ENCODE measurements around the gene RBBP8. TPM values are rescaled to one million over a fixed set of nuclear protein-coding genes. Genes with fewer than 3 reads are reported as not detected.

The RBBP8 gene
- total and polyA plus RNA-seq, 2 donors (not counting 3 experiments of a cell fraction or from before 2014, with no cell fraction given) = 3.0 to 13.5 TPM

DNA sequence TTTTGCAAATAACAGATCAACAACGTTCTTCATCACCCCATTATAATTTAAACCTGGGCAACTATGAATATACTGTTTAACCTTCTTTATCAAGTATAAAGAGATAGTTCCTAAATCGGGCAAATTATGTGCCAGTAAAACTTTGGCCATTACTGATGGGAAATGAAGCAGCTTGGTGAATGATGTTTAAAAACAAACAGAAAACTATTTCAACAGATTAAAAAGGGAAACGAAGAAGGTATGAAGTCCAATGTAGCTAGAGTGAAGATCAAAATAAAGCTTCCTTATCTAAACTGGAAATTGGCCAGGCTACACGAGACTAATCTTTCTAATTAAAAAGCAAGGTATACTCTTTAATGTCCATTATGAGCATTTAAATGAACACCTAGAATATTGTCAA, 6.7 kb upstream of the RBBP8 start:
- DNase-seq (ENCODE audit: low read depth, low spot score) (no peak), FAIRE-seq (no peak)
- Histone ChIP-seq H3K36me3 (ENCODE audit: control insufficient read depth in 2 of 2, extremely low read depth in 1 of 2, insufficient read depth in 2 of 2, low read length in 2 of 2) (no peaks in the 10 kb centered on the region), H3K9ac (replicated peaks; ENCODE audit: extremely low read depth, insufficient read depth, low read length) (no peak overlapping the region), H3K27ac (ENCODE audit: insufficient read depth, low read depth, low read length) (no peak overlapping the region), H3K9me3 (replicated peaks; ENCODE audit: control insufficient read depth, insufficient read depth, low read length) (no peaks in the 10 kb centered on the region), H2AFZ (ENCODE audit: low read depth, low read length) (no peak overlapping the region), H3K27me3 (ENCODE audit: control insufficient read depth in 2 of 2, insufficient read depth in 2 of 2, low read length in 2 of 2) (no peaks in the 10 kb centered on the region), H3K79me2 (ENCODE audit: control insufficient read depth, insufficient read depth, low read length) (no peaks in the 10 kb centered on the region), H3K9me1 (replicated peaks; ENCODE audit: control insufficient read depth, extremely low read depth, insufficient read depth, low read length) (no peaks in the 10 kb centered on the region), H4K20me1 (replicated peaks; ENCODE audit: control insufficient read depth, extremely low read depth, insufficient read depth, low read length) (no peaks in the 10 kb centered on the region), H3K4me2 (ENCODE audit: insufficient read depth, low read length) (no peak overlapping the region), H3K4me1 (ENCODE audit: control insufficient read depth, extremely low read depth, insufficient read depth, low read length) (no peaks in the 10 kb centered on the region), H3K4me3 (replicated peaks in 1 of 3; ENCODE audit: insufficient read depth in 1 of 3, low read depth in 1 of 3, low read length in 3 of 3) (no peak overlapping the region)
- dilution Hi-C loops (cut with MboI; ENCODE audit: extremely low pct_ligation_motif_present, low sequenced_read_pairs) (no loop called here), intact Hi-C loops (cut with micrococcal nuclease) (no loop called here)
- no peak for TF ChIP-seq MYC (IDR thresholded peaks at IDR 0.05; ENCODE audit: low read depth, low read length)
- no peak for TF ChIP-seq JUN (IDR thresholded peaks at IDR 0.05; ENCODE audit: borderline replicate concordance, insufficient read depth, insufficient read length, low read depth)
- TF ChIP-seq, protein P1, sequence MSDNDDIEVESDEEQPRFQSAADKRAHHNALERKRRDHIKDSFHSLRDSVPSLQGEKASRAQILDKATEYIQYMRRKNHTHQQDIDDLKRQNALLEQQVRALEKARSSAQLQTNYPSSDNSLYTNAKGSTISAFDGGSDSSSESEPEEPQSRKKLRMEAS (IDR thresholded peaks at IDR 0.05; ENCODE audit: insufficient read depth, insufficient read length) = no peak
- no peak for TF ChIP-seq POLR2AphosphoS5 (IDR thresholded peaks at IDR 0.05; ENCODE audit: insufficient read depth, low read depth, low read length)
- TF ChIP-seq, protein P2, sequence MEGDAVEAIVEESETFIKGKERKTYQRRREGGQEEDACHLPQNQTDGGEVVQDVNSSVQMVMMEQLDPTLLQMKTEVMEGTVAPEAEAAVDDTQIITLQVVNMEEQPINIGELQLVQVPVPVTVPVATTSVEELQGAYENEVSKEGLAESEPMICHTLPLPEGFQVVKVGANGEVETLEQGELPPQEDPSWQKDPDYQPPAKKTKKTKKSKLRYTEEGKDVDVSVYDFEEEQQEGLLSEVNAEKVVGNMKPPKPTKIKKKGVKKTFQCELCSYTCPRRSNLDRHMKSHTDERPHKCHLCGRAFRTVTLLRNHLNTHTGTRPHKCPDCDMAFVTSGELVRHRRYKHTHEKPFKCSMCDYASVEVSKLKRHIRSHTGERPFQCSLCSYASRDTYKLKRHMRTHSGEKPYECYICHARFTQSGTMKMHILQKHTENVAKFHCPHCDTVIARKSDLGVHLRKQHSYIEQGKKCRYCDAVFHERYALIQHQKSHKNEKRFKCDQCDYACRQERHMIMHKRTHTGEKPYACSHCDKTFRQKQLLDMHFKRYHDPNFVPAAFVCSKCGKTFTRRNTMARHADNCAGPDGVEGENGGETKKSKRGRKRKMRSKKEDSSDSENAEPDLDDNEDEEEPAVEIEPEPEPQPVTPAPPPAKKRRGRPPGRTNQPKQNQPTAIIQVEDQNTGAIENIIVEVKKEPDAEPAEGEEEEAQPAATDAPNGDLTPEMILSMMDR (IDR thresholded peaks at IDR 0.05; ENCODE audit: extremely low read depth in 1 of 2, insufficient read depth in 1 of 2, low read depth in 1 of 2, low read length in 2 of 2) = no peak
- no peak for TF ChIP-seq POLR2A (IDR thresholded peaks at IDR 0.05; ENCODE audit: low read depth, low read length)
- no peak for TF ChIP-seq FOS (IDR thresholded peaks at IDR 0.05; ENCODE audit: borderline replicate concordance, insufficient read depth, low read length)
- TF ChIP-seq EZH2 (IDR thresholded peaks at IDR 0.05; ENCODE audit: borderline replicate concordance, low read depth, low read length, severe bottlenecking) = no peak
- TF ChIP-seq GATA2 (IDR thresholded peaks at IDR 0.05; ENCODE audit: insufficient read depth, insufficient read length, low read depth, low read length) = no peak
- no TSS peak for BruUV-seq (replicated peaks)
- POLR2A ChIA-PET = no interaction called here
- CTCF ChIA-PET = interaction anchor here (1.2 to 5.4 kb wide), 2 partner anchors 57 to 64 kb away, joined by 6 to 43 read pairs; no protein-coding TSS in a partner anchor
